GM10266 (cell line): ENCODE results near the gene FBXL17.

Experiments used
- DNase-seq: peaks from one replicate; pipeline ENCODE4 v3.0.0; 2012; ENCODE audit errors: extremely low spot score
- TF ChIP-seq, protein P1 (sequence below): IDR thresholded peaks from 2 replicates; pipeline ENCODE4 v1.5.1; 2012; ENCODE audit warnings: mild to moderate bottlenecking, low read depth; ENCODE audit not compliant: control insufficient read depth, insufficient read depth; ENCODE audit errors: missing control alignments

The FBXL17 gene

GRCh38 chr5:108079753-108080152 is 302.1 kb downstream of the FBXL17 start:
- DNase-seq, result no peak
- TF ChIP-seq, protein P1, sequence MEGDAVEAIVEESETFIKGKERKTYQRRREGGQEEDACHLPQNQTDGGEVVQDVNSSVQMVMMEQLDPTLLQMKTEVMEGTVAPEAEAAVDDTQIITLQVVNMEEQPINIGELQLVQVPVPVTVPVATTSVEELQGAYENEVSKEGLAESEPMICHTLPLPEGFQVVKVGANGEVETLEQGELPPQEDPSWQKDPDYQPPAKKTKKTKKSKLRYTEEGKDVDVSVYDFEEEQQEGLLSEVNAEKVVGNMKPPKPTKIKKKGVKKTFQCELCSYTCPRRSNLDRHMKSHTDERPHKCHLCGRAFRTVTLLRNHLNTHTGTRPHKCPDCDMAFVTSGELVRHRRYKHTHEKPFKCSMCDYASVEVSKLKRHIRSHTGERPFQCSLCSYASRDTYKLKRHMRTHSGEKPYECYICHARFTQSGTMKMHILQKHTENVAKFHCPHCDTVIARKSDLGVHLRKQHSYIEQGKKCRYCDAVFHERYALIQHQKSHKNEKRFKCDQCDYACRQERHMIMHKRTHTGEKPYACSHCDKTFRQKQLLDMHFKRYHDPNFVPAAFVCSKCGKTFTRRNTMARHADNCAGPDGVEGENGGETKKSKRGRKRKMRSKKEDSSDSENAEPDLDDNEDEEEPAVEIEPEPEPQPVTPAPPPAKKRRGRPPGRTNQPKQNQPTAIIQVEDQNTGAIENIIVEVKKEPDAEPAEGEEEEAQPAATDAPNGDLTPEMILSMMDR, result no peak

- TF ChIP-seq, protein P1, result no peak
- DNase-seq, result no peak
These were observed 303.0 kb downstream of the FBXL17 start for GRCh38 chr5:108078882-108079281.

DNA sequence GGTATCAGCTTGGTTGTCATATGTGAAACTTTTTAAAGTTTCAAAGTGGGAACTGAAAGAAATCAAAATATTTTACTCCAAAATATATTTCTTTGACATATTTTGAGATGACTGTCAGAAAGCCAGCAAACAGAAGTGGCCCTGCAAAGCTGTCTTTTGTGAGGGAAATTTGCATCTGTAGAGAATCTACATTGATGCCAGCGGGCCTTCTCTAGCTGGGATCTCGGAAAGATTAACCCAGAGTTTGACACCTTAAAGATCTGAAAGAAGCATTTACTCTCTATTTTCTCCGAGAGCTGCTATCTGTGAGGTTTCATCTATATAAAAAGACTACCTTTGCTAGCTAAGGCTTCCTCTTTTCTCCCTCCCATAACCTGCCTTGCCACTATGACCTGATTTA is 303.6 kb downstream of the FBXL17 start:
- DNase-seq, result no peak
- TF ChIP-seq, protein P1, result no peak

DNA sequence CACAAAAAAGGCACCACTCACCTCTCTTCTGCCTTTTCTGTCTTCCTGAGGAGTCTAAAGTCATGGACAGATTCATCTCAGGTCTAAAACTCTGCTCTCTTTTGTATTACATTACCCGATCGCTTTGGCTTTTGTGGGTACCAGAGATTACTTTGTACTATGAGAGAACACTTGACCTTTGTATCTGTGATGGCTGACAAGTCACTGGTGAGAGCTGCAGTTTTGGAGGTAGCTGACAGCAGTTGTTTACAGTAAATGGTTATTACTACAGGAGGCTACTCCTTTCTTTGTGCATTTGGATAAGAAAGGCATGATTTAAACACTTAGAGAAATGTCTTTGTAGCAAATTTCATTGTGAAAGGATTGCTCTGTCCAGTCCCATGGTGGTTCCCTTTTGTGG is 307.3 kb downstream of the FBXL17 start:
- no peak for DNase-seq
- TF ChIP-seq, protein P1, result no peak

DNA sequence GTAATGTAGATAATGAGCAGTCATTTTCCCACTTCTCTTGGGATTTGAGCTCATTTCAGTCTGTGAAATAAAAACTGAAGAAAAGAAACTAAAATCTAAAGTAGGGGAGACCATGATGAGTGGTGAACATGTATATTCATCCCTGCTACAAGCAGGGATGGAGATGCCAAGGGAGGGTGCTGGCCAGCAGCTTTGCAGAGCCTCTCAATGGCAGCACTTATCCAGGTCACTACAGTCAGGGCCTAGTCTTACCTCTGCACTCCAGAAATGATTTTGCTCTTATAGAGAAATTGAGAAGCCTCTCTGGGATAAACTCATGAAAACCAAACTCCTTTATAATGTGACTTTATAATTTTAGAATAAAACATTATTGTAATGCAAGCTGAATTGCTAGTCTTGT is 317.6 kb downstream of the FBXL17 start:
- TF ChIP-seq, protein P1, result no peak
- no peak for DNase-seq

DNA sequence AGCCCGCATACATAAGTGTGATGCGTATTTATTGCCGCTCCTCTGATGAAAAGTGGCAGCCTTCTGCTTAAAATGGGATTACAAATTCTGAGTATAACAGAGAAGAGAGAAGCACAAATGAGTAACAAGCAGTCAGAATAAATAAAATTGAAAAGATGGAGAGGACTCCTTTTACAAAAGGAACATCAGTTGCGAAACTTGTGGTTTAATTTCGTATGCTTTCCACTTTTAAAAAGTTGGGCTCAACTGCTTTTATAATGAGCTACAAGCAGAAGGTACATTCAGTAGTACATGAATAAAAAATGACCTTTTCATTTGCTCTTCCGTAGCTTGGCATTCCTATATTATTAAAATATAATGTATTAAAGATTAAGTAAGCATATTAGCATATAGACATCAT is 320.0 kb downstream of the FBXL17 start:
- no peak for DNase-seq
- TF ChIP-seq, protein P1, result no peak

- TF ChIP-seq, protein P1, result no peak
- DNase-seq, result no peak
These were observed 321.6 kb downstream of the FBXL17 start for GRCh38 chr5:108060340-108060739.

DNA sequence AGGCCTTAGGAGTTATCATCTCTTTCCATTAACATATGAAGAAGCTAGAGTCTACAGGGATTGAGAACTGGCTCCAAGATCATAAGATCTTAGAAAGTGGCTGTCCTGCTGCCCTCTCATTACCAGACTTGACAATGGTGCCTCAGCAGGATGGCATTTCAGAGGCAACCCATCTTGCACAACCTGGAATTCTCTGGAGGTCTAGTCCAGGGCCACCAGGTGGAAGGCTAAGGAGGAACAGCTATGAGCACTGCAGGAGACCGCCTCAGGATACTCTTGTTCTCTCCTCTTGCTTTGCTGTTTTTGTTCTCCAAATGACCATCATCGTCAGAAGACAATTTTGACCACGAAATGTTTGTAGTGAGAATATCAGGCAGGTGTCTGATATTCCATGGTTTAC is 322.6 kb downstream of the FBXL17 start:
- TF ChIP-seq, protein P1, result no peak
- no peak for DNase-seq
